Measurements from ENCODE around the gene MYO1H.

DNA sequence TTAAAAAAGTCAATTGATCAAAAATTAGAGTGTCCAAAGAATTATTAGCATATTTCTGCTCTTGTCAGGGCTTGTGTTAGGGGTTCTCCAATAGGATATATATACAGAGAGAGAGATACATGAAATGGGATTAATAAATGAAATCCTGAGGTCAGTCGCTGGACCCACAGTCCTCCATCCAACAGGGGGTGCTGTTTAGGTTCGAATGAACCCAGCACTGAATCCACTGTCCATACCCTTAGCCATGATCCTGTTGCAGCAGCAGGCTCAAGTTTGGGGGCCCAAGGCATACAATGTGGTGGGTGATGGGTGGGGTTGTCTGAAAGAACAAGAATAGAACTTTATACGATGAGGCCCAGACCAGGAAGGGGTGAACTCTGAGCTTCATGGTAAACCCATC is 780 bp upstream of the MYO1H start:
- TF ChIP-seq ZNF274 (IDR thresholded peaks at IDR 0.05; ENCODE audit: low read depth, low read length) (no peak), YY1 (IDR thresholded peaks at IDR 0.05; ENCODE audit: insufficient read depth, insufficient read length) (no peak)

All from NT2/D1 (cell line).